Activated CD4-positive, alpha-beta memory T cell treated with anti-CD3 and anti-CD28 coated beads for 36 hours (primary cell): Measurements from ENCODE around the gene CLDN22. TPM values are rescaled to one million over a fixed set of nuclear protein-coding genes. Genes with fewer than 3 reads are reported as not detected.

Source experiments
- CTCF ChIA-PET: fragments of 350-600 bp; sonication (Branson Sonifier 250); formaldehyde crosslinking; loops from one replicate; lab custom pipeline; 2021; ENCODE audit warnings: antibody characterized with exemption, inconsistent platforms; lab: Charles Lee
- POLR2A ChIA-PET: fragments of 350-600 bp; sonication (Branson Sonifier 250); formaldehyde crosslinking; loops from one replicate; lab custom pipeline; 2021; ENCODE audit warnings: antibody characterized with exemption; lab: Charles Lee
- DNase-seq: peaks from one replicate; pipeline ENCODE4 v3.0.0-alpha.2; 2020
- H3K27ac Mint-ChIP-seq: one replicate; pipeline ENCODE4 v1.8.0; 2021; ENCODE audit warnings: mixed read lengths
- H3K27me3 Mint-ChIP-seq: one replicate; pipeline ENCODE4 v1.8.0; 2021; ENCODE audit warnings: mixed read lengths
- H3K36me3 Mint-ChIP-seq: one replicate; pipeline ENCODE4 v1.8.0; 2021; ENCODE audit warnings: mixed read lengths
- H3K4me1 Mint-ChIP-seq: one replicate; pipeline ENCODE4 v1.8.0; 2021; ENCODE audit warnings: low read depth, mixed read lengths
- H3K4me3 Mint-ChIP-seq: one replicate; pipeline ENCODE4 v1.8.0; 2021; ENCODE audit warnings: mild to moderate bottlenecking, mixed read lengths
- H3K9me3 Mint-ChIP-seq: one replicate; pipeline ENCODE4 v1.8.0; 2021; ENCODE audit warnings: mixed read lengths
- intact Hi-C: fragments of 100-400 bp; cut with micrococcal nuclease; formaldehyde crosslinking; loops from one replicate; pipeline ENCODE4 v1.15.1; 2023
- total RNA-seq, 2 experiments: library from RNA; stranded (reverse); gene quantifications; one replicate each; pipeline ENCODE4 v1.2.3, GENCODE V29; 2021

The CLDN22 gene
- not detected for total RNA-seq

DNA sequence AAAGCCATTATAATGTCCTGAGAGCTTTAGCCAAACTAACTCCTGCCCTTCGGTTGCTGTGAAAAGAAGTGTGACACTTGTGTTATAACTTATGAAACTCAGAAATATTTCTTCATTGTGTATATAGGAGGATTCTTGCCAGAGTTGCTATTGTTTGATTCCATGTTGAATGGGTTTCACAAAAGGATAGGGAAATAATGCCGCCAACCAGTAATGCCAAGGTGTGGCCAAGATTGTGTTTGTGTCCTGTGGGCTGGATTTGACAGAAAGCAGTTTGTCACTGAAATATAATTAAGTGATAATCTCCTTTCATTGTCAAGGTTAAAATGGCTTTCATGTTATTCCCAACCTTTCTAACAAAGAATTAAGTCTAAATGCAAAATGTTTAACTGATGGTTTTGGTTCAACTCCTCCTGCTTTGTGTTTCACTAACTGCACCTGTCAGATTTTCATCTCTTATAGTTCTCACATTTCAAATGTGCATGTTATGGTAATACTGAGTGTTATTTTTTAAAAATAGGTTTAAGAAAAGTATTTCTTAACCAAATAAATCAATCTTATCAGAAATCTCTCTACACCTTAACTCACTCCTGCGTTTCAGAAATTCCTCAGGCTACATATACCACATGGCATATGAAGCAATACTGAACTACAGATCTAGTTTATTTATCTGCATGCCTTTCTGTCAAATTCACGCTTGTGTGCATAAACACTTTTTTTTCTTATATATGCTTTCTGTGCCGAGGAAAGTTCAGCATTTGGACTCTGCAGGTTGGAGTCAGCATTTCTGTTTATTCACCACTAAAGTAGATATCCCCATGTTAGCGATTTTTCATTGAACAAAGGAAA, at the start of gene CLDN22:
CLDN22 (minus strand) TSS at position 66 of the 849 bp plus-strand sequence; CDS start at position 8, 58 bp downstream.
- peaks cover 4% of the 10 kb centered on the region for H3K4me1 Mint-ChIP-seq
- DNase-seq, result no peak
- no peaks in the 10 kb centered on the region for H3K36me3 Mint-ChIP-seq
- intact Hi-C loops, result no loop called here
- CTCF ChIA-PET, result no interaction called here
- no peaks in the 10 kb centered on the region for H3K9me3 Mint-ChIP-seq
- H3K4me3 Mint-ChIP-seq, result no peak within 1 kb of the TSS
- H3K27me3 Mint-ChIP-seq, result peaks cover 2% of the 10 kb centered on the region
- no peak within 1 kb of the TSS for H3K27ac Mint-ChIP-seq
- POLR2A ChIA-PET, result no interaction called here

DNA sequence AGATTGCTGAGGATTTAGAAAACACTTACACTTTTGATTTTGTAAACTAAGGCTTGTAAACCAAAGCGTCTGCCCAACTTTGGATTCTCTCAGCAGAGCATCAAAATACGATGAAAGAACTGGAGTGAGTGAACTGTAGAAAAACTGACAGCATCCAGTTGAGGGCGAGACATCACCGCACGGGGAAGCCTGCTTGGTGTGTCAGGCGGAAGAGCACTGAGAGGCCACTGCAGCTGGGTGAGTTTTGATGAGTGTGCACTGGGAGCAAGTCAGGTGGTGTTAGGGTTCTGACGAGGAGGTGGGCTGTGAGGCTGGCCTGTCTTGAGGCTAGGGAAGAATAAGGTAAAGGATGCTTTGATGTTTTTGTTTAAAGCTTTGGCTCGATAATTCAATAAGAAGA, 49.0 kb upstream of the CLDN22 start:
- H3K9me3 Mint-ChIP-seq, result peaks cover 15% of the 10 kb centered on the region
- no peaks in the 10 kb centered on the region for H3K36me3 Mint-ChIP-seq
- H3K27me3 Mint-ChIP-seq, result no peaks in the 10 kb centered on the region
- CTCF ChIA-PET, result no interaction called here
- POLR2A ChIA-PET, result no interaction called here
- H3K27ac Mint-ChIP-seq, result no peak overlapping the region
- no peaks in the 10 kb centered on the region for H3K4me1 Mint-ChIP-seq
- DNase-seq, result no peak
- H3K4me3 Mint-ChIP-seq, result no peak overlapping the region
- intact Hi-C loops, result no loop called here

DNA sequence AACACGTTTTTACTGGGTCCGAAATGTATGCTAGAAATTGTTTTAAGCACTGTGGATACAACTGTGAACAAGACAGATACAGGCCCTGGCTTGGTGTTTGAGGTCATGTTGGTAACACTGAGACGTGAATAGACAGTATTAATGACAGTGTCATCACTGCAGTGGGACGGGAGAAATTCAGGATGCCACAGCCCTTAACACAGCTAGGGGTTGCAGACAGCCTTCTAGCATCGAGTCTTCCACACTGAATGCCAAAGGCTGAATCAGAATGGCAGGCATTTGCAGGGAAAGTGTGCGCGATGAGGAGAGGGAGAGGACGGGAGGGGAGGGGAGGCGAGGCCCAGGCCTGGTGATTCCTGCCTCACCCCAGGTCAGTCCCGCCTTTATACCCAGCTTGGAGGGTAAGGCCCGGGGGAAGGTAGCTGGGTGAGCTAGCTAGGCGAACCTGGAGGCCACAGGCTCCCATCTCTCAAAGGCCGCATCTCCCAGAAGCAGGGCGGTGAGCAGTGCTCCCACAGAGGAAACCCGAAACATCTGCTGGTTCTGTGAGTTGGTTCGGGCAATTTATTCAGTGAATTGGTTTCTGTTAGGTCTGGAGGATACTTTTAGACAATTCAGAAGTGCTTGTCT, 46.2 kb upstream of the CLDN22 start:
- H3K9me3 Mint-ChIP-seq, result no peaks in the 10 kb centered on the region
- no peak overlapping the region for H3K27ac Mint-ChIP-seq
- POLR2A ChIA-PET, result no interaction called here
- no peaks in the 10 kb centered on the region for H3K27me3 Mint-ChIP-seq
- intact Hi-C loops, result no loop called here
- CTCF ChIA-PET, result interaction anchor here (0.6 kb wide), 1 partner anchor 23 kb away, joined by 3 read pairs; no protein-coding TSS in a partner anchor
- H3K4me1 Mint-ChIP-seq, result no peaks in the 10 kb centered on the region
- no peaks in the 10 kb centered on the region for H3K36me3 Mint-ChIP-seq
- no peak overlapping the region for H3K4me3 Mint-ChIP-seq
- DNase-seq, result no peak

DNA sequence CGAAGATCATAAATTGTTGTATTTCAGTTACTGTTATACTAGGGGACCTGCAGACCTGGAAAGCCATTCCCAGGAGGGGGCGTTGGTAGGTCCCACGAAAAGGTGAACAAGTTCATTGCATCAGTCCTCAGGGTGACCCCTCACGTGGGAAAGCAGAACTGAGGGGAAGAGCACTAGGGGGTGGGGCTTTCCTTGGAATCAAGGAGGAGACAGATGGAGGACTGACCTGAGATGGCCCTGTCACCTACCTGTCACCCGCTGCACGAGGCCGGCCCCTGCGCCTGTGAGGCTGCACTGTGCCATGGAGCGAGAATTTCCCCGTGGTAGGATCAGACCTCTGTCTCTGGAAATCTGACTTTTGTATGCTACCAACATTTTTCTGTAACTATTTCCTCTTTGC, 43.9 kb upstream of the CLDN22 start:
- intact Hi-C loops, result no loop called here
- no peaks in the 10 kb centered on the region for H3K4me1 Mint-ChIP-seq
- DNase-seq, result no peak
- no peak overlapping the region for H3K4me3 Mint-ChIP-seq
- ChIA-PET POLR2A (no interaction called here), CTCF (interaction anchor here (0.6 kb wide), 1 partner anchor 100 kb away, joined by 3 read pairs; no protein-coding TSS in a partner anchor)
- no peaks in the 10 kb centered on the region for H3K27me3 Mint-ChIP-seq
- H3K36me3 Mint-ChIP-seq, result no peaks in the 10 kb centered on the region
- H3K27ac Mint-ChIP-seq, result no peak overlapping the region
- no peaks in the 10 kb centered on the region for H3K9me3 Mint-ChIP-seq

DNA sequence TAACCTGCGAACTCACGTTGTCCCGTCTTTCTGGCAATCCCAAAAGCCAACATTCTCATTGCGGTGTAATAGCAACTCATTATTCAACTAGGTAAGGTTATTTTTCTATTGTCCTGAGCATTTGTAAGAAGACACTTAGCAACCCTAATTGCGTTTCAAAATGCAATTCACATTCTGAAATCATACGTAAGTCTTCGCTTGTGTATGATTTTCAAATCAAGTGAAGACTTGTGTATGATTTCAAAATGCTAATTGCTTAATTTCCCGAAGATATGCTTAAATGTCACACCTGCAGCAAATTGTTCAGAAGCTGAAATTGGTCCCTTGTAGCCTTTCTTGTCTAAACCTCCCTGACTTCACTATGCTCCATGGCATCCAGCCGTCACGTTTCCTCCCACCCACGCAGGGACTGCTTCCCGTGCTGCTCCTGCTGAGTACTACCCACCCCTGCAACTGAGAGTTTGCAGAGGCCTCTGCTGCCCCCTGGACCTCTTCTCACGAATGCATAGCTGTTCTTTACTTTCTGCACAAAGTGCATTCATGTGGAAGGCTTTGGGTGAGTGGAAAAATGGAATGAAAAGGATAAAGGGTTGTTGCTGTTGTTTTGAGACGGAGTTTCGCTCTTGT, 43.0 kb upstream of the CLDN22 start:
- CTCF ChIA-PET, result no interaction called here
- Mint-ChIP-seq H3K9me3 (no peaks in the 10 kb centered on the region), H3K27ac (no peak overlapping the region), H3K4me1 (no peaks in the 10 kb centered on the region), H3K4me3 (no peak overlapping the region), H3K36me3 (no peaks in the 10 kb centered on the region), H3K27me3 (no peaks in the 10 kb centered on the region)
- intact Hi-C loops, result no loop called here
- DNase-seq, result no peak
- POLR2A ChIA-PET, result no interaction called here

DNA sequence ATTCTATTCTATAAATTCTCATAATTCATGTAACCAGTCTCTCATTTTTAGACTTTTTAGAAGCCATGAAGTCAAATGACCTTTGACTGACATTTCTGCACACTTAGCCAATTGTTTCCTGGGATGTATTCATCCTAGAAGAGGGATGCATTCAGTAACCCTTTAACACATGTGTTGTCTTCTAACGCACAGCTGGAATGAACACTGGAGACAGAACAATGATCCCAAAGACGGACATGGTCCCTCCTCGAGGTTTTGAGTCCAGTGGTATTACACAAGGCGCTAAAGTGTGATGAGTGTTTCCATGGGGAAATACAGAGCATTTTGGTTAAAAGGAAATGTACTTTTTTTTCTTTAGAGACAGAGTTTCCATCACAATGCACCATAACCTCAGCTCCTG, 42.0 kb upstream of the CLDN22 start:
- Mint-ChIP-seq H3K36me3 (no peaks in the 10 kb centered on the region), H3K9me3 (no peaks in the 10 kb centered on the region), H3K27me3 (no peaks in the 10 kb centered on the region), H3K4me1 (no peaks in the 10 kb centered on the region), H3K27ac (no peak overlapping the region), H3K4me3 (no peak overlapping the region)
- intact Hi-C loops, result no loop called here
- ChIA-PET POLR2A (no interaction called here), CTCF (no interaction called here)
- DNase-seq, result no peak

DNA sequence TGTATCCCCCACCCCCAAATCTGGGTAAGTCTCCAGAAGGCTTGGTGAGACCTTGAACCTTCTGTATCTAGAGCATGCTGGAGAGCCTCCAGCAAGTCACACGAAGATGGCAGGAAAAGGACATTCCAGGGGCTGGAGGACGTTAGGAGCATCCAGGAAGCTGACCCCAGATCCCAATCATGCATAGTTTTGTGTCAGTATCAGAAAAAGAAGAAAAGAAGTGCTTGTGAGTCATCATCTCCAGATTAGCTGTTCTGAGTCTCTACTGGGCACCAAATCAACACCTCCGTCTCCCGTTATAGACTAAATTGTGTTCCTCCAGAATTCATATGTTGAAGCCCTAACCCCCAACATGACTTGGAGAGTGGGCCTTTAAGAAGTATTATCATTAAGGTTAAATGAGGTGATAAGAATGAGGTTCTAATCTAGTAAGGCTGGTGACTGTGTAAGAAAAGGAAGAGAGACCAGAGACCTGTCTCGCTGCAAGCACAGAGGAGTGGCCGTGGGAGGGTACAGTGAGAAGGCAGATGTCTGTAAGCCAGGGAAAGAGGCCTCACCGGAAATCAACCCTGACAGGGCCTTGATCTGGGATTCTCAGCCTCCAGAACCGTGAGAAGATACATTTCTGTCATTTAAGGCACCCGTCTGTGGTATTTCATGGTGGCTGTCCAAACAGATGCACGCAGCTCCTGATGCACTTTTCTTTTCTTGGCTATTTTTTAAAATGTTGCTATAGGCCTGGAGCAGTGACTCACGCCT, 40.3 kb upstream of the CLDN22 start:
- intact Hi-C loops, result no loop called here
- no peak overlapping the region for H3K27ac Mint-ChIP-seq
- H3K9me3 Mint-ChIP-seq, result no peaks in the 10 kb centered on the region
- H3K4me1 Mint-ChIP-seq, result no peaks in the 10 kb centered on the region
- CTCF ChIA-PET, result no interaction called here
- H3K27me3 Mint-ChIP-seq, result no peaks in the 10 kb centered on the region
- POLR2A ChIA-PET, result no interaction called here
- DNase-seq, result no peak
- no peak overlapping the region for H3K4me3 Mint-ChIP-seq
- H3K36me3 Mint-ChIP-seq, result no peaks in the 10 kb centered on the region

DNA sequence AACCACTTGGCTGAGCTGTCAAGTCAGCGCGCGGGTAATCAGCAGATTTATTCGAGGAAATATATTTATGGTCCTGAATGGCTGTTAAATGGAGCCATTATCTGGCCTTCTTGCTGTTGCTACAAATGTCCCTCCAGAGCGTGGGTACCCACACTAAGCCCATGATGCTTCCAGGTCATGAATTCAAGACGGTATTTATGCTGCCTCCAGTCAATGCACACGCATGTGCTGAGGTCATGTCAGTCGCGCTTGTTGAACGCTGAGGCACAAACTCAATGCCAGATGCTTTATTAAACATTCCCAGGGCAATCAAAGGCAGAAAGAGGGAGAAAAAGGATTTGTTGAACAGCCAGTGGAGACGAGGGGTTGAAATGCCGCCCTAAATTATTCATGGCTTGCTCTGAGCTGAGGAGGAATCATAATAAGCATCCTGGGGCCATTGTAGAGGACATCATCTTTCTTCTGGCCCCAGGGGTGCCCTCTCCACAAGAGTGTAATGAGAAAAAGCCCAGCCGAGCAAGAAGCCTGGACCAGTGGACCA, 38.2 kb upstream of the CLDN22 start:
- ChIA-PET POLR2A (no interaction called here), CTCF (no interaction called here)
- no peaks in the 10 kb centered on the region for H3K36me3 Mint-ChIP-seq
- no peaks in the 10 kb centered on the region for H3K9me3 Mint-ChIP-seq
- no peak overlapping the region for H3K4me3 Mint-ChIP-seq
- H3K27me3 Mint-ChIP-seq, result no peaks in the 10 kb centered on the region
- intact Hi-C loops, result no loop called here
- no peaks in the 10 kb centered on the region for H3K4me1 Mint-ChIP-seq
- no peak for DNase-seq
- H3K27ac Mint-ChIP-seq, result no peak overlapping the region

DNA sequence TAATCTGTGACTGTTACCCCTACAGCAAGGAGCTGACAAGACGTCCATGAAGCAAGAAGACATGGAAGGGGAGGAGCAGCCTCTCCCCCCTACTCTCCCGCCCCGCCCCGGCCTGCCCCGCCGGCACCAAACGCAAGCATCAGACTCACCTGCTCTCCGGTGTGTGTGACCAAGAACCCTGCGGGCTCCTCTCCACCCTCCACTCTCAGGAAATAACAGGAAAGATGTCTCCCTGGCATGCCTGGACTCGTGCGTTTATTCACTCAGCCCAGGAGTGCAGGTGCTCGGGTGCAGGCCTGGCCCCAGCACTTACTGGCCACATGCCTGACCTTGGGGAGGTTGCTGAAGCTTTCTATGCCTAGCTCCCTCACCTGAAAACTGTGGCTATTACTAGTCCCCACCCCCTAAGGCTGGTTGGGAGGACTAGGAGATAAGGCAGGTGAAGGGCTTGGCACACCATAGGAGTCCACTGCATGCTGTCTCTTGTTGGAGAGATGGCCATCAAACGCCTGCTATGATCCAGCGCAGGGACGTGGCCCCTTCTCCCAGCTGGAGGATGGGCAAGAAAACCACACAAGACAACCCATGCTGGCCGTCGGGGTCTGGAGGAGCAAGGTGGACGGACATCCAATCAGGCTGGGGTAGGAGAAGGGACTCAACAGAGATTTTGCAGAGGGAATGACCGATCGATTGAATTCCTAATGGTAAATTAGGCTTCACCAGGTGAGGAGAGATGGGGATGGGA, 37.0 kb upstream of the CLDN22 start:
- intact Hi-C loops, result no loop called here
- no peak for DNase-seq

DNA sequence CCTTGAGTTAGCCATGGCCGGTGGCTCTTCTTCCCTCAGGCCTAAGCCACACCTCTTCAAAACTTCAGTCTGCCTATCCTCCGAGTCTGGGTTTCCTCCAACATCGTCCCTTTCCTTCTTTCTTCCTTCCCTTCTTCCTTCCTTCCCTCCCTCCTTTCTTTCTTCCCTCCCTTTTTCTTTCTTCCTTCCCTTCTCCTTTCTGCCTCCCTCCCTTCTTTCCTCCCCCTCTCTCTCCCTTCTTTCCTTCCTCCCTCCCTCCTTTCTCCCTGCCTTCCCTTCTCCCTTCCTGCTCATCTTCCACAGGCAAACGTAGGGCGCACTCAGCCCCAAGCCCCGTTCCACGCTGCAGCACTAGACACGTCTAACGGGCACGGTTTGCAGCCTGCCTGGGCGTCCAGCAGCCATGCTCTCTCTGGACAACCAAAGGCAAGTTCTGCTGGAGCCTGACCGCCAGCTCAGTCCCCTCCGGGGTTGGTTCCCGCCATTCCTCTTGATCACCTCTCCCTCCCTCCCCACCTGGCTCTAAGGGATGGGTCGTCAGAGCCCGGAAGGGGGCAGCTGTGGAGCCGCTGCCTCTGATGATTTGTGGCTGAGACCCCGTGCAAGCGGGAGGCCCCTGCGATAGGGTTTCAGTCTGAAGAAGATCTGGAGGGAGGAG, 36.2 kb upstream of the CLDN22 start:
- Mint-ChIP-seq H3K4me1 (no peaks in the 10 kb centered on the region), H3K9me3 (no peaks in the 10 kb centered on the region), H3K27ac (no peak overlapping the region), H3K27me3 (peaks cover 8% of the 10 kb centered on the region), H3K36me3 (no peaks in the 10 kb centered on the region), H3K4me3 (no peak overlapping the region)
- intact Hi-C loops, result no loop called here
- CTCF ChIA-PET, result no interaction called here
- DNase-seq, result no peak
- POLR2A ChIA-PET, result no interaction called here

More for the DNA sequence above, 37.0 kb upstream of the CLDN22 start:
- Mint-ChIP-seq H3K4me1 (no peaks in the 10 kb centered on the region), H3K36me3 (no peaks in the 10 kb centered on the region), H3K4me3 (no peak overlapping the region), H3K27me3 (peaks cover 4% of the 10 kb centered on the region), H3K27ac (no peak overlapping the region), H3K9me3 (no peaks in the 10 kb centered on the region)
- POLR2A ChIA-PET, result no interaction called here
- CTCF ChIA-PET, result no interaction called here

DNA sequence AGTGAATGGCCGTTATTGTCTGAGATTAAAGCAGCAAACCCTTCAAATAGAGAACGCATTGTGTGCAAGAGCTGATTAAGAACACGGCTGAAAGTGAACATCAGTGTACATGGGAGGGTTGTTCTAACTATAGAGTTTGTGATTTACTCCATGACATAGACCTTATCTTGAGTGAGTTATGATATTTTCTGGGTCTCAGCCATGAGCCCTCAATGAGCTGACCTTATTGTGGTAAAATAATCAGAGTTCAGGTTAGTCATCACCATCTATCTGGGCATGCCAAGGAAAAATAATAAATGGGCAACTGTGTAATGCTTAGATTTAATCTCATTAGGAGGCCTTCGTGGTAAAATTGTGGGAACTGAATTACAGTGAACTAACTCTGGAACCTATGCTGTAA, 35.3 kb upstream of the CLDN22 start:
- no peaks in the 10 kb centered on the region for H3K9me3 Mint-ChIP-seq
- POLR2A ChIA-PET, result no interaction called here
- CTCF ChIA-PET, result no interaction called here

More for the DNA sequence above, 35.3 kb upstream of the CLDN22 start:
- DNase-seq, result no peak
- Mint-ChIP-seq H3K36me3 (no peaks in the 10 kb centered on the region), H3K27me3 (peaks cover 14% of the 10 kb centered on the region), H3K4me3 (no peak overlapping the region), H3K27ac (no peak overlapping the region), H3K4me1 (no peaks in the 10 kb centered on the region)
- intact Hi-C loops, result no loop called here
